SH-SY5Y (cell line): ENCODE data around the gene NEGR1.

Experiments
- GATA2 ChIP-seq: IDR thresholded peaks from 2 replicates; pipeline ENCODE4 v1.6.1; 2011; ENCODE audit warnings: mild to moderate bottlenecking, low read depth, low read length
- GATA3 ChIP-seq: IDR thresholded peaks from 2 replicates; pipeline ENCODE4 v1.6.1; 2011; ENCODE audit warnings: low read depth, mild to moderate bottlenecking, low read length, moderate library complexity

DNA sequence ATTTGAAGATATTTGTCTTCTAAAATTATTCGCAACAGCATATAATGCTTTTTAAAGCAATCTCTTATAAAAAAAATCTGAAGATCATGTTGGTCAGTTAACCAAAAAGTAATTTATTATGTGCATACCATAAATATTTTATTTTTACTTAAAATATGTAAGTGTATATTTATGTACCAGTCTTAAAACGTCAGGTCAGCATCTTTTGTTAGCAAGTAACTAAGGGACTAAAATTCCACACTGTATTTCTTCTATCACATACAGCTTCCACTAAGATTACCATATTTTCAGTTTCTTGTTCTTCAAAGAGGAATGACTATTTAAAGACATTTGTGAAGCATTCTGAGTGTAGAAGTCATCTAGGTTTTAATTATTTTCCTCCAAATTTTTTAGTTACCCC is 19.6 kb downstream of the NEGR1 start:
- no peak for TF ChIP-seq GATA3
- TF ChIP-seq GATA2, result no peak
